ENCODE results near the gene OR6A2. TPM values are rescaled to one million over a fixed set of nuclear protein-coding genes. Genes with fewer than 3 reads are reported as not detected.

OR6A2 gene
- total RNA-seq, 2 donors from 2014 or later: 0.59 TPM; not detected in 1

DNA sequence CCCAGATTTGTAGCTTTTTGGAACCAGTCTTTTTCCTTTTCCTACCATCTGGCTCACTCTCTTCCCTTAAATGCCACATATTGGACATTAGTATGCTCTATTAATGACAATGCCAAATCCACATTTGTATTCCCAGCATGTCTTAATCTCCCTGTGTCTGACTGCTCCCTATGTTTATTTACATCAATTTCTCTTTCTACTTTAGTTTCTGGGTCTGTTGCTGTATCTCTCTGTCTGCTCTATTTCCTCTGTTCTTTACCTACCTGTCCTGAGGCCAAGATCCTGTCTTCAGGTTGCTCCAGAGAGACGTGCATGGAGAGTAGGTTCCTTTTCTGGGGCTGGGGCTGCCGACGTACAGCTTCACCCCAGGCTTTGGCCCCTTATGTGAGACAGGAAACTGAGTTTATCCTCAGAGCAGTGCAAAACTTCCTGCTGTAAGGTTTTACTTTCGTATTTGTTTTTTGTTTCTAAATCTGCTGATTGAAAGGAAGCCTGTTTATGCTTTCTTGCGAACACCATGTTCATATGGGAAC is 53.3 kb downstream of the OR6A2 start:
- Histone ChIP-seq H3K4me3 (peak overlapping the region; percentile 12), H3K27me3 (no peaks in the 10 kb centered on the region), H3K4me1 (no peaks in the 10 kb centered on the region), H3K9me3 (no peaks in the 10 kb centered on the region), H3K27ac (peak overlapping the region; percentile 75), H3K9ac (ENCODE audit: low read depth in 2 of 2, low read length in 2 of 2) (peak overlapping the region; percentile 31 to 51), H3K36me3 (no peaks in the 10 kb centered on the region)
- intact Hi-C loops (cut with DNase I): no loop called here
- TF ChIP-seq, protein P1, sequence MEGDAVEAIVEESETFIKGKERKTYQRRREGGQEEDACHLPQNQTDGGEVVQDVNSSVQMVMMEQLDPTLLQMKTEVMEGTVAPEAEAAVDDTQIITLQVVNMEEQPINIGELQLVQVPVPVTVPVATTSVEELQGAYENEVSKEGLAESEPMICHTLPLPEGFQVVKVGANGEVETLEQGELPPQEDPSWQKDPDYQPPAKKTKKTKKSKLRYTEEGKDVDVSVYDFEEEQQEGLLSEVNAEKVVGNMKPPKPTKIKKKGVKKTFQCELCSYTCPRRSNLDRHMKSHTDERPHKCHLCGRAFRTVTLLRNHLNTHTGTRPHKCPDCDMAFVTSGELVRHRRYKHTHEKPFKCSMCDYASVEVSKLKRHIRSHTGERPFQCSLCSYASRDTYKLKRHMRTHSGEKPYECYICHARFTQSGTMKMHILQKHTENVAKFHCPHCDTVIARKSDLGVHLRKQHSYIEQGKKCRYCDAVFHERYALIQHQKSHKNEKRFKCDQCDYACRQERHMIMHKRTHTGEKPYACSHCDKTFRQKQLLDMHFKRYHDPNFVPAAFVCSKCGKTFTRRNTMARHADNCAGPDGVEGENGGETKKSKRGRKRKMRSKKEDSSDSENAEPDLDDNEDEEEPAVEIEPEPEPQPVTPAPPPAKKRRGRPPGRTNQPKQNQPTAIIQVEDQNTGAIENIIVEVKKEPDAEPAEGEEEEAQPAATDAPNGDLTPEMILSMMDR (IDR thresholded peaks at IDR 0.05): no peak
- peak; percentile 24 for DNase-seq

DNA sequence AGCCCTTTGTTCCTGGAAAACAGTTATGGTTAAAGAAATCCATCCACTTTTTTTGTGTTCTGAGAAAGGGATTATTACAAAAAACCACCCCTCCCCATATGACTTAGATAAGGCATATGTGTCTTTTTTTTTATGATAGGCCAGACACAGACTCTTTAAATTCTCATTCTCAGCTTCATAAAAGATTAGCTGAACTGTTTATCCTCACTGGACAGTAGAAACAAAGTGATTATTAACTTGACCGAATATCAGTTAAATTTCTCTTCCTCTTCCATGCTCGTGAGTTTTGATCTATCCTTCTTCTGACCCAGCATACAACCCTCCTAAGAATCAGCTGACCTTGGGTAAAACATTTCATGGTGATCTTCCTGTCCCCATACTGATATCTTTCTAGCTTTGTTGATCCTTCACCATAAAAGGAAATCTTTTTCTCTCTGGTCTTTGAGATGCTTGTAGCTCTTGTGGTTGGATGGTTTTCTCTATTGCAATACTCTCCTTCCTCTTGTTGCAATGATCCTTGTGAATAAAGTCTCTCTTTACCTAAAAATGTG is 53.9 kb downstream of the OR6A2 start:
- Histone ChIP-seq H3K36me3 (no peaks in the 10 kb centered on the region), H3K4me1 (no peaks in the 10 kb centered on the region), H3K27me3 (no peaks in the 10 kb centered on the region), H3K4me3 (peak overlapping the region; percentile 12), H3K27ac (peak overlapping the region; percentile 75), H3K9ac (ENCODE audit: low read depth in 2 of 2, low read length in 2 of 2) (peak overlapping the region in 1 of 2 donors; percentile 51), H3K9me3 (no peaks in the 10 kb centered on the region)
- intact Hi-C loops (cut with DNase I): no loop called here
- TF ChIP-seq, protein P1 (IDR thresholded peaks at IDR 0.05): no peak
- DNase-seq: no peak

DNA sequence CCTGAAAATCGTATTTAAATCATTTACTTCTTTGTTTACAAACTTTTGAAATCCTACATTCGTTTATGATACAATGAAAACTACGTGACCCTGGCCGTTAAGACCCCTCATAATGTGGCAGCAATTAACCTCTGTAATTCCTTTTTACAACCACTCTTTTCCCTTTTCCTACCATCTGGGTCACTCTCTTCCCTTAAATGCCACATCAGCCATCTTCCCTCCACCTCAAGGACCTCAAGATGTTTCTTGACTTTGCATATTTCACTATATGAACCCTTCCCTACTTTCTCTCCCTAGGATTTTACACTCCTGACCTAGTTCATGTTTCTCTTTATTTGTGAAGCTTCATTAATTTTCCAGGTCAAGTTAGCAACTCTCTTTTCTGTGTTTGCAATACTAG is 54.5 kb downstream of the OR6A2 start:
- H3K9me3 ChIP-seq: no peaks in the 10 kb centered on the region
- intact Hi-C loops (cut with DNase I): no loop called here
- H3K27ac ChIP-seq: peak overlapping the region; percentile 75
- no peak for DNase-seq
- H3K36me3 ChIP-seq: no peaks in the 10 kb centered on the region
- TF ChIP-seq, protein P1 (IDR thresholded peaks at IDR 0.05): no peak
- H3K4me1 ChIP-seq: no peaks in the 10 kb centered on the region
- peak overlapping the region; percentile 12 for H3K4me3 ChIP-seq
- no peaks in the 10 kb centered on the region for H3K27me3 ChIP-seq
- no peak overlapping the region for H3K9ac ChIP-seq (ENCODE audit: low read depth in 2 of 2, low read length in 2 of 2)

DNA sequence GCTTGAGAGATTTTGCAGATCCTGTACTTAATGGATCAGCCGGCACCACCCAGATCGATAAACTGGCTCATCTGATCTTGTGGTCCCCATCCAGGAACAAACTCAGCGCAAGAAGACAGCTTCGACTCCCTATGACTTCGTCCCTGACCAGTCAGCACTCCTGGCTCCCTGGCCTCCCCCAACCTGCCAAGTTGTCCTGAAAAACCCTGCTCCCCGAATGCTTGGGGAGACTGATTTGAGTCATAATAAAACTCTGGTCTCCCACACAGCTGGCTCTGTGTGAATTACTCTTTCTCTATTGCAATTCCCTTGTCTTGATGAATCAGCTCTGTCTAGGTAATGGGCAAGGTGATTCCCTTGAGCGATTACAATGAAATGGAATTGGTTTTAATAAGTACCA is 57.2 kb downstream of the OR6A2 start:
- Histone ChIP-seq H3K27ac (no peak overlapping the region), H3K4me3 (no peak overlapping the region), H3K27me3 (no peaks in the 10 kb centered on the region), H3K4me1 (no peaks in the 10 kb centered on the region), H3K36me3 (no peaks in the 10 kb centered on the region), H3K9me3 (no peaks in the 10 kb centered on the region), H3K9ac (ENCODE audit: low read depth in 2 of 2, low read length in 2 of 2) (no peak overlapping the region)
- intact Hi-C loops (cut with DNase I): no loop called here
- TF ChIP-seq, protein P1 (IDR thresholded peaks at IDR 0.05): no peak
- no peak for DNase-seq

Other genes with a start within 250 kb of the OR6A2 start
- 10 to 100 TPM; 17.5 to 25.7 TPM for gene RRP8, start 196.1 kb downstream of the OR6A2 start, total RNA-seq
- gene ILK, start 195.9 kb downstream of the OR6A2 start, total RNA-seq: 100 to 1,000 TPM; 115 to 157 TPM
- 100 to 1,000 TPM; 123 to 142 TPM for gene TAF10, start 187.5 kb downstream of the OR6A2 start, total RNA-seq
- 100 to 1,000 TPM in 1 of 2 donors, 10 to 100 TPM in 1; 83.4 to 123 TPM for gene TPP1, start 180.3 kb downstream of the OR6A2 start, total RNA-seq
- gene DCHS1, start 143.9 kb downstream of the OR6A2 start, total RNA-seq: 1 to 10 TPM; 4.7 to 8.3 TPM
- 10 to 100 TPM; 34.6 to 75.1 TPM for gene MRPL17, start 116.3 kb downstream of the OR6A2 start, total RNA-seq
- gene OR2AG2, start 27.7 kb downstream of the OR6A2 start, total RNA-seq: under 1 TPM in 1 of 2 donors, not detected in 1; 0.47 TPM
- not detected for gene OR2AG1, start 16.7 kb downstream of the OR6A2 start, total RNA-seq
- not detected for gene OR10A5, start 46.0 kb upstream of the OR6A2 start, total RNA-seq
- not detected for gene OR10A2, start 63.4 kb upstream of the OR6A2 start, total RNA-seq
- gene OR10A4, start 76.9 kb upstream of the OR6A2 start, total RNA-seq: not detected
- under 1 TPM in 1 of 2 donors, not detected in 1; 0.40 TPM for gene OR2D2, start 92.8 kb upstream of the OR6A2 start, total RNA-seq
- not detected for gene OR2D3, start 121.3 kb upstream of the OR6A2 start, total RNA-seq
- 1 to 10 TPM; 3.6 to 7.3 TPM for gene ZNF215, start 126.7 kb upstream of the OR6A2 start, total RNA-seq
- gene ZNF214, start 220.7 kb upstream of the OR6A2 start, total RNA-seq: 1 to 10 TPM; 1.9 to 2.6 TPM
- under 1 TPM in 1 of 2 donors, not detected in 1; 0.10 TPM for gene NLRP14, start 220.8 kb upstream of the OR6A2 start, total RNA-seq

All from colonic mucosa (tissue), 4 donors.